Karpas-422 (cell line): ENCODE results near the gene MARVELD2. TPM values are rescaled to one million over a fixed set of nuclear protein-coding genes. Genes with fewer than 3 reads are reported as not detected.
"Not testable (repeated sequence)": the region's sequence is repeated elsewhere in the genome, so short reads cannot be mapped to it uniquely, and the experiment has no call there.

Source experiments
- DNase-seq: peaks from one replicate; pipeline ENCODE4 v3.0.0-alpha.2; 2015
- H2AFZ ChIP-seq: fragments of 200-600 bp; sonication (generic); 2 replicates; pipeline ENCODE4 v1.6.1; 2014; ENCODE audit warnings: antibody characterized with exemption, low read length, mixed read lengths
- H3K27ac ChIP-seq: fragments of 200-600 bp; sonication (generic); 2 replicates; pipeline ENCODE4 v1.5.1; 2014; ENCODE audit warnings: mild to moderate bottlenecking, low read length, moderate library complexity
- H3K27me3 ChIP-seq: fragments of 200-600 bp; sonication (generic); 2 replicates; pipeline ENCODE4 v1.6.1; 2014; ENCODE audit warnings: low read length, mixed read lengths
- H3K36me3 ChIP-seq: fragments of 200-600 bp; sonication (generic); 2 replicates; pipeline ENCODE4 v1.6.1; 2014; ENCODE audit warnings: low read length, mixed read lengths; ENCODE audit not compliant: insufficient read depth
- H3K4me1 ChIP-seq: fragments of 200-600 bp; sonication (generic); 2 replicates; pipeline ENCODE4 v1.6.1; 2014; ENCODE audit warnings: mild to moderate bottlenecking, low read length, mixed read lengths
- H3K4me2 ChIP-seq: fragments of 200-600 bp; sonication (generic); 2 replicates; pipeline ENCODE4 v1.6.1; 2014; ENCODE audit warnings: low read length, low read depth, mild to moderate bottlenecking; ENCODE audit not compliant: poor library complexity, severe bottlenecking
- H3K4me3 ChIP-seq: fragments of 200-600 bp; sonication (generic); 2 replicates; pipeline ENCODE4 v1.5.1; 2014; ENCODE audit warnings: mild to moderate bottlenecking, antibody characterized with exemption, low read length, mixed read lengths
- H3K79me2 ChIP-seq: fragments of 200-600 bp; sonication (generic); 2 replicates; pipeline ENCODE4 v1.6.1; 2014; ENCODE audit warnings: mild to moderate bottlenecking, low read length, mixed read lengths
- H3K9ac ChIP-seq: fragments of 200-600 bp; sonication (generic); 2 replicates; pipeline ENCODE4 v1.6.0; 2014; ENCODE audit warnings: low read length
- H3K9me2 ChIP-seq: fragments of 200-600 bp; sonication (generic), shearing (Covaris generic); replicated peaks from 2 replicates; pipeline ENCODE4 v1.6.0; 2014; ENCODE audit warnings: mild to moderate bottlenecking, low read length, moderate library complexity; ENCODE audit not compliant: insufficient read depth
- H3K9me3 ChIP-seq: fragments of 300-700, 200-600 bp; sonication (generic); 2 replicates; pipeline ENCODE4 v1.6.1; 2014; ENCODE audit warnings: low read length, mixed read lengths
- H4K20me1 ChIP-seq: fragments of 200-600 bp; sonication (generic); 2 replicates; pipeline ENCODE4 v1.6.1; 2014; ENCODE audit warnings: mild to moderate bottlenecking, antibody characterized with exemption, low read length, low read depth; ENCODE audit not compliant: insufficient read depth
- total RNA-seq: library from RNA; depleted of rRNA; stranded (reverse); fragments of >200 nt; shearing (Covaris generic); gene quantifications from 2 replicates; pipeline ENCODE4 v1.2.3, GENCODE V29; 2014; ENCODE audit warnings: low replicate concordance

Gene MARVELD2
- total RNA-seq, 1 experiment from 2014 or later, result 0.48 TPM

DNA sequence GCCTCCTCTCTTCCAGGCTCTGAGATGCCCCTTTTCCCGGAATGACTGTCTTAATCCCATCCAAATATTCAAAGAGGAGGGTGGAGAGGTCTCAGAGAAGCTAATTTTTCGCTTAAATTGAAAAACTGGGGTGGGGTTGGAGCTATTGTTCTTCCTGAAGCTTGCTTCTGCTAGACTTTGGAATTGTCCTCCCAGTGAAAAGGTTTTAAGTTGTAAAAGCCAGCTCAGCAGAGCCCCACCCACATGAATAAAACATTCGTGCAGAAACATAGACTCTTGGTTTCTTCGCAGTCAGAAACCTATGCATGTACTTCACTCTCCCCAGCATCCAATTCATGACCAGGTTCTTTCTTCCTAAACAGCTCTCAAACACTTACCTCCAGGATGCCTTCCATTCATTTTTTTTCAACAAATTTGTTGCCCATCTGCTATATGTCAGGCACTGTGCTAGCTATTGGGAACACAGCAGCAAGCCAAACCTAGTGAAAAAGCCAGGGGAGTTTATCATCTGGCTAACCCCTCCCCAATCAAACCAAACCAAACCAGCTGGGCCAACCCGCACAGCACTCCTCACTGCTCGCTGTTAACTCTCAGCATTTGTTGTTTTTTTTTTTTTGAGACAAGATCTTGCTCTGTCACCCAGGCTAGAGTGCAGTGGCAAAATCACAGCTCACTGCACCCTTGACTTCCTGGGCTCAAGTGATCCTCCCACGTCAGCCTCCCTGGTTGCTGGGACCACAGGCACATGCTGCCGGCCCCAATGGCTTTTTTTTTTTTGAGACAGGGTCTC lies 39.7 kb downstream of the MARVELD2 start:
- H3K9ac ChIP-seq, result no peak overlapping the region
- no peak overlapping the region for H2AFZ ChIP-seq

DNA sequence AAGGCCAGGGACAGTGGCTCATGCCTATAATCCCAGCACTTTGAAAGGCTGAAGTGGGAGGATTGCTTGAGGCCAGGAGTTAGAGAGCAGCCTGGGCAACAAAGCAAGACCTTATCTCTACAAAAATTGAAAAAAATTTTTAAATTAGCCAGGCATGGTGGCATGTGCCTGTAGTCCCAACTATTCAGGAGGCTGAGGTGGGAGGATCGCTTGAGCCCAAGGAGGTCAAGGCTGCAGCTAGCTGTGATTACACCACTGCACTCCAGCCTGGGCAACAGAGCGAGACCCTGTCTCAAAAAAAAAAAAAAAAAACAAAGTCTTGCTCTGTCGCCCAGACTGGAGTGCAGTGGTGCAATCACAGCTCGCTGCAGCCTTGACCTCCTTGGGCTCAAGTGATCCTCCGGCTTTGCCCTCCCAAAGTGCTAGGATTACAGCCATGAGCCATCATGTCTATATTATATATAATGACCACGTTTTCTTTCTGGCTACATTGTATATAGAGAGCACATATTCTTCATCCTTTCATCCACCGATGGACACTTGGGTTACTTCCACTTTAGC lies 40.6 kb downstream of the MARVELD2 start:
- H3K9me3 ChIP-seq, H3K9ac ChIP-seq, H3K9me2 ChIP-seq, DNase-seq, H3K79me2 ChIP-seq, H4K20me1 ChIP-seq, H3K4me3 ChIP-seq, H3K27ac ChIP-seq, H3K4me1 ChIP-seq, H3K27me3 ChIP-seq, H3K36me3 ChIP-seq, H3K4me2 ChIP-seq, H2AFZ ChIP-seq: not testable (repeated sequence)

More for the DNA sequence above, 39.7 kb downstream of the MARVELD2 start:
- Histone ChIP-seq H3K4me1 (no peaks in the 10 kb centered on the region), H4K20me1 (no peaks in the 10 kb centered on the region), H3K79me2 (no peaks in the 10 kb centered on the region), H3K27me3 (no peaks in the 10 kb centered on the region), H3K27ac (no peak overlapping the region), H3K9me3 (no peaks in the 10 kb centered on the region), H3K4me2 (no peak overlapping the region), H3K9me2 (no peaks in the 10 kb centered on the region), H3K4me3 (no peak overlapping the region), H3K36me3 (no peaks in the 10 kb centered on the region)
- no peak for DNase-seq

DNA sequence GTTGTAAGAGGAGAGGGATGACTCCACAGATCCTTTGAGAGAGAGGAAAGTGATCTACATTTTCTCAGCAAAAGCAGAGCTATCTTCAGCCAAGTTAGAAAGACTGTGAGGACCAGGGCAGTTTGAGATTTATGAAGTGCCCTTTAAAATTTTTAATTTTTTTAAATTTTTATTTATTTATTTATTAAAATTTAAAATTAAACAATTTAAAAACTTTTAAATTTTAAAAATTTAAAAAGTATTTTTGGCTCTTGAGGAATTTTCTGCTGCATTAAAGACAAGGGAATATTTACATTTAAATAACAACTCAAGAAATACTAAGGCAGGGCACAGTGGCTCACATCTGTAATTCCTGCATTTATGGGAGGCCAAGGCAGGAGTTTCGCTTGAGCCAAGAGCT lies 47.3 kb downstream of the MARVELD2 start:
- H3K27ac ChIP-seq, result no peak overlapping the region
- H3K9me3 ChIP-seq, result no peaks in the 10 kb centered on the region
- H3K4me2 ChIP-seq, result no peak overlapping the region
- no peak for DNase-seq
- no peak overlapping the region for H3K9ac ChIP-seq
- no peaks in the 10 kb centered on the region for H3K79me2 ChIP-seq
- no peaks in the 10 kb centered on the region for H3K27me3 ChIP-seq
- no peak overlapping the region for H2AFZ ChIP-seq
- no peaks in the 10 kb centered on the region for H3K4me1 ChIP-seq
- no peaks in the 10 kb centered on the region for H3K36me3 ChIP-seq
- no peaks in the 10 kb centered on the region for H4K20me1 ChIP-seq
- no peaks in the 10 kb centered on the region for H3K9me2 ChIP-seq
- no peak overlapping the region for H3K4me3 ChIP-seq

DNA sequence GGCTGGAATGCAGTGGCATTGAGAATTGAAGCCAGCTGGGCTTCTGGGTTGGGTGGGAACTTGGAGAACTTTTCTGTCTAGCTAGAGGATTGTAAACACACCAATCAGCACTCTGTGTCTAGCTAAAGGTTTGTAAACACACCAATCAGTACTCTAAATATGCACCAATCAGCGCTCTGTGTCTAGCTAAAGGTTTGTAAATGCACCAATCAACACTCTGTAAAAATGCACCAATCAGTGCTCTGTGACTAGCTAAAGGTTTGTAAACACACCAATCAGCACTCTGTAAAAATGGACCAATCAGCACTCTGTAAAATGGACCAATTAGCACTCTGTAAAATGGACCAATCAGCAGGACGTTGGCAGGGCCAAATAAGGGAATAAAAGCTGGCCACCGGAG lies 51.5 kb downstream of the MARVELD2 start:
- H3K4me3 ChIP-seq, H3K27ac ChIP-seq, H3K9me2 ChIP-seq, H4K20me1 ChIP-seq, H3K9ac ChIP-seq, H3K27me3 ChIP-seq, DNase-seq, H3K36me3 ChIP-seq, H2AFZ ChIP-seq, H3K9me3 ChIP-seq, H3K4me1 ChIP-seq, H3K79me2 ChIP-seq, H3K4me2 ChIP-seq: not testable (repeated sequence)

DNA sequence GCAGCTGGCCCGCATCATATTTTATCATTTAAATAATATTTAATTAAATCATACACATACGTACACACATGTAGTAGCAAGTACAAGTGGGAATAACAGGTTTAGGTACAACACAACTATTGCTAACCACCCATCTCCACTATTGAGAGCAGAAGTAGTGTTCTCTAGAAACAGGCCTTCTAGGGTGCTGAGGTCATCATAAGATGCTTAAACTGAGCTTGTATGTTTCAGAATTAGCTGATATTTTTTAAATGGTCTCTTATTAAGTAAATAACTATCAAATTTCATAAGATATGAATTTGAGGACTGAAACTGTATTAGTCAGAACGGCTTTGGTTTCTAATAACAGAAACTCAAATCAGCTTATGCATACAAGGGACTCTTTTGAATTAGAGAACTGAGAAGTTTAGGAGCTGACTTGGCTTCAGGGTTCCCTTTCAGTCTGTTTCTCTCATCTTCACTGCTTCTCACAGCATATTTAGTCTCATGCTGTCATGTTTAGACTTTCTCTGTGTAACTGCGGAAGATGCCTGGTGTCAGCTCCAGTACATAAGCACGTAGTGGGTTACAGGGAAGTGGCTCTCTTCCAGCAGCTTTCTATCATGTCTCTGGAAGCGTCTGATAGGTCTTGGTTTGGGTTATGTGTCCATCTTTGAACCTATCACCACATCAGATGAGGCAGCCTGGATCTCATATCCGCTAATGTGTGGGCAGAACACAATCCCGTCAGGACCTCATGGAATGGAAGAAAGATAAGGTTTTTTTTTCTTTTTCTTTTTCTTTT lies 52.7 kb downstream of the MARVELD2 start:
- H3K27me3 ChIP-seq, result no peaks in the 10 kb centered on the region
- no peak overlapping the region for H2AFZ ChIP-seq
- no peak overlapping the region for H3K27ac ChIP-seq
- no peaks in the 10 kb centered on the region for H3K36me3 ChIP-seq
- no peaks in the 10 kb centered on the region for H4K20me1 ChIP-seq
- H3K4me3 ChIP-seq, result no peak overlapping the region
- no peaks in the 10 kb centered on the region for H3K79me2 ChIP-seq
- H3K9me2 ChIP-seq, result no peaks in the 10 kb centered on the region
- no peaks in the 10 kb centered on the region for H3K9me3 ChIP-seq
- no peak overlapping the region for H3K4me2 ChIP-seq
- no peaks in the 10 kb centered on the region for H3K4me1 ChIP-seq
- no peak for DNase-seq
- H3K9ac ChIP-seq, result no peak overlapping the region

DNA sequence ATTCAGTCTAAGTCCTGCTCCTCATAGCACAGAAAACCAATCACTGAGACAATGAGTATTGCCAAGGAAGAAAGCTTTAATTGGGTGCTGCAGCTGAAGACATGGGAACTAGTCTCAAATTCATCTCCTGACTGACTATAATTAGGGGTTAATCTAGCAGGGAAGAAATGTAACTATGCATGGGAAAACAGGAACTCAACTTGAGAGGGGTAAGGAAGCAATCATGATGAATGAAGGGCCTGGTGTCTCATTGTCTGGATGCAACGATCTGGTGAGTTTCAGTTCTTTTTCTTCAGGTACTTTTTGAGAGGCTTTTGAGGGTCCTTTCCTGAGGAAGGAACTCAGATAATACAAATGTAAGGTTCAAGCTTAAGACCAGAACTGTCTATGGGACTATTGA lies 53.7 kb downstream of the MARVELD2 start:
- H3K9me2 ChIP-seq, result no peaks in the 10 kb centered on the region
- H3K36me3 ChIP-seq, result no peaks in the 10 kb centered on the region
- H3K27me3 ChIP-seq, result no peaks in the 10 kb centered on the region
- no peak overlapping the region for H3K4me3 ChIP-seq
- no peaks in the 10 kb centered on the region for H3K9me3 ChIP-seq
- H4K20me1 ChIP-seq, result no peaks in the 10 kb centered on the region
- no peaks in the 10 kb centered on the region for H3K4me1 ChIP-seq
- no peak overlapping the region for H3K27ac ChIP-seq
- H2AFZ ChIP-seq, result no peak overlapping the region
- H3K9ac ChIP-seq, result no peak overlapping the region
- no peak overlapping the region for H3K4me2 ChIP-seq
- no peak for DNase-seq
- no peaks in the 10 kb centered on the region for H3K79me2 ChIP-seq

DNA sequence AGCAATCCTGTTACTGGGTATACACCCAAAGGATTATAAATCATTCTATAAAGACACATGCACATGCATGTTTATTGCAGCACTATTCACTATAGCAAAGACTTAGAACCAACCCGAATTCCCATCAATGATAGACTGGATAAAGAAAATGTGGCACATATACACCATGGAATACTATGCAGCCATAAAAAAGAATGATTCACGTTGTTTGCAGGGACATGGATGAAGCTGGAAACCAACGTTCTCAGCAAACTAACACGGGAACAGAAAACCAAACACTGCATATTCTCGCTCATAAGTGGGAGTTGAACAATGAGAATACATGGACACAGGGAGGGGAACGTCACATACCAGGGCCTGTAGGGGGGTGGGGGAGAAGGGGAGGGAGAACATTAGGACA lies 56.6 kb downstream of the MARVELD2 start:
- not testable (repeated sequence) for H4K20me1 ChIP-seq, DNase-seq, H3K4me2 ChIP-seq, H2AFZ ChIP-seq, H3K9ac ChIP-seq, H3K27ac ChIP-seq, H3K4me1 ChIP-seq, H3K4me3 ChIP-seq, H3K9me2 ChIP-seq, H3K27me3 ChIP-seq, H3K36me3 ChIP-seq, H3K79me2 ChIP-seq, H3K9me3 ChIP-seq

DNA sequence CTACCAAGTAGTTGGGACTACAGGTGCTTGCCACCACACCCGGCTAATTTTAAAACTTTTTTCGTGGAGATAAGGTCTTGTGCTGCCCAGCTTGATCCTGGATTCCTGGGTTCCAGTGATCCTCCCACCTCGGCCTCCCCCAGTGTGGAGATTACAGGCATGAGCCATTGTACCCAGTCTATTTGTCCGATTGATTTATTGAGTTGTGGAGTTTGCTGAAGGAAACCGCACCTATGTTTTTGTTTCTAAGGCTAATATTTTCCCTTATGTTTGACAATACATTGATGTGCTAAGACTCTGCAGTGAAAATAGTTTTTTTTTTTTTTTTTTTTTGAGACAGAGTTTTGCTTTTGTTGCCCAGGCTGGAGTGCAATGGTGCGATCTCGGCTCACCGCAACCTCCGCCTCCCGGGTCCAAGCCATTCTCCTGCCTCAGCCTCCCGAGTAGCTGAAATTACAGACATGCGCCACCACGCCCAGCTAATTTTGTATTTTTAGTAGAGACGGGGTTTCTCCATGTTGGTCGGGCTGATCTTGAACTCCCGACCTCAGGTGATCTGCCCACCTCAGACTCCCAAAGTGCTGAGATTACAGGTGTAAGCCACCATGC lies 57.7 kb downstream of the MARVELD2 start:
- H2AFZ ChIP-seq, H4K20me1 ChIP-seq, DNase-seq, H3K4me2 ChIP-seq, H3K27me3 ChIP-seq, H3K9me2 ChIP-seq, H3K4me1 ChIP-seq, H3K9me3 ChIP-seq, H3K4me3 ChIP-seq, H3K36me3 ChIP-seq, H3K27ac ChIP-seq, H3K9ac ChIP-seq, H3K79me2 ChIP-seq: not testable (repeated sequence)
